GM12891 (cell line): ENCODE measurements around the gene NR1D1.

Experiments
- POLR2AphosphoS5 ChIP-seq: IDR thresholded peaks from 2 replicates; pipeline ENCODE4 v1.6.1; 2011; ENCODE audit warnings: low read depth, low read length, control low read depth
- POU2F2 ChIP-seq: IDR thresholded peaks from 2 replicates; pipeline ENCODE4 v1.6.1; 2011; ENCODE audit warnings: low read depth, mild to moderate bottlenecking, control low read depth, low read length, moderate library complexity
- SPI1 ChIP-seq: IDR thresholded peaks from 2 replicates; pipeline ENCODE4 v1.6.1; 2011; ENCODE audit warnings: low read depth, low read length, control low read depth

GRCh38 chr17:40134184-40134583, 33.8 kb upstream of the NR1D1 start:
- TF ChIP-seq POLR2AphosphoS5 = no peak
- TF ChIP-seq SPI1 = no peak
- no peak for TF ChIP-seq POU2F2
